Activated CD8-positive, alpha-beta T cell treated with anti-CD3 and anti-CD28 coated beads for 36 hours (primary cell): ENCODE measurements around the gene ADAMTS2. TPM values are rescaled to one million over a fixed set of nuclear protein-coding genes. Genes with fewer than 3 reads are reported as not detected.

ENCODE experiments used
- ATAC-seq: fragments of 200-7000 bp; cut with Tn5 transposase; one replicate; pipeline ENCODE4 v1.10.0; 2021; ENCODE audit warnings: mild to moderate bottlenecking, moderate library complexity
- CTCF ChIA-PET: fragments of 350-600 bp; sonication (Branson Sonifier 250); formaldehyde crosslinking; loops from one replicate; lab custom pipeline; 2021; ENCODE audit warnings: antibody characterized with exemption; lab: Charles Lee
- POLR2A ChIA-PET: fragments of 350-600 bp; sonication (Branson Sonifier 250); formaldehyde crosslinking; loops from one replicate; lab custom pipeline; 2021; ENCODE audit warnings: antibody characterized with exemption; lab: Charles Lee
- DNase-seq: peaks from one replicate; pipeline ENCODE4 v3.0.0-alpha.2; 2020
- H3K27ac Mint-ChIP-seq: one replicate; pipeline ENCODE4 v1.8.0; 2021; ENCODE audit warnings: mild to moderate bottlenecking, mixed read lengths
- H3K27me3 Mint-ChIP-seq: one replicate; pipeline ENCODE4 v1.8.0; 2021; ENCODE audit warnings: mixed read lengths
- H3K36me3 Mint-ChIP-seq: one replicate; pipeline ENCODE4 v1.8.0; 2021; ENCODE audit warnings: low read depth, mixed read lengths
- H3K4me1 Mint-ChIP-seq: one replicate; pipeline ENCODE4 v1.8.0; 2021; ENCODE audit warnings: low read depth, mixed read lengths
- H3K4me3 Mint-ChIP-seq: one replicate; pipeline ENCODE4 v1.8.0; 2021; ENCODE audit warnings: mild to moderate bottlenecking, moderate library complexity, mixed read lengths
- H3K9me3 Mint-ChIP-seq: one replicate; pipeline ENCODE4 v1.8.0; 2021; ENCODE audit warnings: mixed read lengths
- intact Hi-C: fragments of 100-400 bp; cut with micrococcal nuclease; formaldehyde crosslinking; loops from one replicate; pipeline ENCODE4 v1.10.0; 2022
- total RNA-seq, 2 experiments: library from RNA; stranded (reverse); gene quantifications; one replicate each; pipeline ENCODE4 v1.2.3, GENCODE V29; 2021
- TF ChIP-seq, protein P1 (sequence below): fragments of 200-600 bp; IDR thresholded peaks from one replicate; pipeline ENCODE4 v1.8.0; 2022; ENCODE audit warnings: antibody characterized with exemption, mild to moderate bottlenecking

Gene ADAMTS2
- total RNA-seq, 2 experiments from 2014 or later = not detected

DNA sequence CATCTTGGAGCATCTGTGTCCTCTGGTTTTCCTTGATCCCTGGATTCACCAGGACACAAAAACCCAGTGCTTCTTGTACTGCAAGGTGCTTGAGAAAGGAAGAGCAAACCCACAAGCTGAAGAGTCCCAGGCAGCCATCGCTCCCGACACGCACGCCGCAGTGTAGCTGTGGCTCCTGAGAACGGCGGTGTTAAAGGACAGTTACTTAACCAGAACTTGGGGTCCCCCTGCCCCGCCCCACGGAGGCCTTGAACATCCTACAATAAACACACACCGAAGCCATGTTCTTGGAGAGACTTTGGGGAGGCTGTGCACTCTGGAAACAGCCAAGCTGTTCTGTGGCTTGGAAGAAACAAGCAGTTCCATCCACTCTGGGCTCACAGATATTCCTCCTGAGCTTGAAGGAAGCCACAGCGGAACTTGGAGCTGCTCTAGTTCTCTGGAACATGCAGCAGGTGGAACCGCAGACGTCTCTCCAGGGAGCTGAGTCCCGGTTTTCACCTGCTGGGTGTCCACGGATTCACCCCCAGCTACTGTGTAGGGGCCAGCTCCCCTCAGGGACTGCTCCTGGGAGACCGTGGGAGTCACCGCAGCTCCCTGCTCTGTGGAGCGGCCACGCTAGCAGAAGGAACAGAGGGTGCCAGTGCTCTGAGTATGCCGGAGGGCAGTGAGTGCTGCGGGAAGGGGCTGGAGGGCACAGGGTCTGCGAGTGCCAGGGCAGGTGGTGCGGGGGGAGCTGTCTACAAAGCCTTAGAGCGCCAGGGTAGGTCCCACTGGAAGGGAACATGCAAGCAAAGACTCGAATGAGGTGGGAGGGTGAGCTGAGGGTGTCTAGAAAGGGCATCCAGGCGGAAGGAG lies 107.3 kb downstream of the ADAMTS2 start:
- H3K4me3 Mint-ChIP-seq = no peak overlapping the region
- ATAC-seq (no peak), DNase-seq (no peak)
- peaks cover 3% of the 10 kb centered on the region for H3K27me3 Mint-ChIP-seq
- no peaks in the 10 kb centered on the region for H3K36me3 Mint-ChIP-seq
- H3K27ac Mint-ChIP-seq = no peak overlapping the region
- H3K4me1 Mint-ChIP-seq = no peaks in the 10 kb centered on the region
- intact Hi-C loops = no loop called here
- TF ChIP-seq, protein P1, sequence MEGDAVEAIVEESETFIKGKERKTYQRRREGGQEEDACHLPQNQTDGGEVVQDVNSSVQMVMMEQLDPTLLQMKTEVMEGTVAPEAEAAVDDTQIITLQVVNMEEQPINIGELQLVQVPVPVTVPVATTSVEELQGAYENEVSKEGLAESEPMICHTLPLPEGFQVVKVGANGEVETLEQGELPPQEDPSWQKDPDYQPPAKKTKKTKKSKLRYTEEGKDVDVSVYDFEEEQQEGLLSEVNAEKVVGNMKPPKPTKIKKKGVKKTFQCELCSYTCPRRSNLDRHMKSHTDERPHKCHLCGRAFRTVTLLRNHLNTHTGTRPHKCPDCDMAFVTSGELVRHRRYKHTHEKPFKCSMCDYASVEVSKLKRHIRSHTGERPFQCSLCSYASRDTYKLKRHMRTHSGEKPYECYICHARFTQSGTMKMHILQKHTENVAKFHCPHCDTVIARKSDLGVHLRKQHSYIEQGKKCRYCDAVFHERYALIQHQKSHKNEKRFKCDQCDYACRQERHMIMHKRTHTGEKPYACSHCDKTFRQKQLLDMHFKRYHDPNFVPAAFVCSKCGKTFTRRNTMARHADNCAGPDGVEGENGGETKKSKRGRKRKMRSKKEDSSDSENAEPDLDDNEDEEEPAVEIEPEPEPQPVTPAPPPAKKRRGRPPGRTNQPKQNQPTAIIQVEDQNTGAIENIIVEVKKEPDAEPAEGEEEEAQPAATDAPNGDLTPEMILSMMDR = no peak
- CTCF ChIA-PET = no interaction called here
- POLR2A ChIA-PET = interaction anchor here (0.6 to 0.8 kb wide), 2 partner anchors 25 to 897 kb away, joined by 3 read pairs; no protein-coding TSS in a partner anchor
- no peaks in the 10 kb centered on the region for H3K9me3 Mint-ChIP-seq

DNA sequence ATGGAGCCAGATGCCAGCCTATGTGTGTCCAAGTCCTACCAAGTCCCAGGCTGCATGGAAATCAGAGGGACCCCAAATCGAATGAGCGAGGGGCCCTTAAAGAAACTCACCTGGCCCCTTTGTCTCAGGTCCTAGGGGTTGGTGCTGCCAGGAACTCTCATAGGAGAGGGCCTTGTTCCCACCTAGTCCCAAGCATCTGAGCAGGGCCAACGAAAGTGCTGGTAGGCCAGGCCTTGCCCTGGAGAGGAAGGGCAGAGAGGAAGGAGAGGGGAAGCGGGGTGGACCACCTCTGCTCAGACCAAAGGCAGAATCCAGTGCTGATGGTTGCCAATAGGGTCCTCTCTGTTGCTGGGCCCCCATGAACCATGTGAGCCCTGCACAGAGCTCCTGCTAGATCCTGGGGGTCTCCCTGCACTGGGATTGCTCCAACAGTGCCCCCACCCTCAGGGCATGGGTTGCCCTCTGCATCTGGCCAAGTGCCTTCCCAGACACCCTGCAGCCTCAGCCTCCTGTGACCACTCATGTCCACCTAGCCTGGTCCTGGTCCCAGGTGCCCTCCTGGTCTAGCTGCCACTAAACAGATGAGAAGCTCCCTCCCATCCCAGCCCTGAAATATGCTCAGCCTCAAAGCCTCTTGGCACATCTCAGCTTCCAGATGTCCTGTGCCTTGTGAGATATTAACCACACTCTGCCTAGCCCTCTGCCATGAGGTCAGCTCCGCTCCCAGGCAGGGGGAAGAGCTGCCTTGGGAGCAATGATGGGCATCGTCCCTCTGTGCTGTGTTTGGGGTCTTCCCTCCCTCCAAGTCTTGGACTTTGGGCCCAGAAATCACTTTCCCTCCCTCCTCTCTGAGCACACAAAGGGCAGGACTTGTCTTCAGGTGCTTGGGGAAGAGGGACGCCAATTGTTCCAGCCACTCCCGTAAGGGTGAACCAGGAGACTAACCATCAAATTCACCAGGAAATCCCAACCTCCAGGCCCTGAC lies 109.6 kb downstream of the ADAMTS2 start:
- Mint-ChIP-seq H3K4me3 (no peak overlapping the region), H3K4me1 (no peaks in the 10 kb centered on the region), H3K27me3 (peaks cover 3% of the 10 kb centered on the region), H3K36me3 (no peaks in the 10 kb centered on the region), H3K9me3 (no peaks in the 10 kb centered on the region), H3K27ac (no peak overlapping the region)
- CTCF ChIA-PET = interaction anchor here (2.0 kb wide), 1 partner anchor 258 kb away, joined by 4 read pairs; no protein-coding TSS in a partner anchor
- DNase-seq (no peak), ATAC-seq (no peak)
- POLR2A ChIA-PET = no interaction called here
- intact Hi-C loops = no loop called here
- TF ChIP-seq, protein P1 = no peak

GRCh38 chr5:179234563-179235135 lies 110.6 kb downstream of the ADAMTS2 start:
- intact Hi-C loops = no loop called here
- TF ChIP-seq, protein P1 = no peak
- no peaks in the 10 kb centered on the region for H3K9me3 Mint-ChIP-seq
- ATAC-seq = no peak
- H3K27me3 Mint-ChIP-seq = peaks cover 3% of the 10 kb centered on the region
- H3K27ac Mint-ChIP-seq = no peak overlapping the region
- CTCF ChIA-PET = interaction anchor here (2.0 kb wide), 1 partner anchor 259 kb away, joined by 4 read pairs; no protein-coding TSS in a partner anchor
- POLR2A ChIA-PET = no interaction called here
- DNase-seq = no peak
- no peaks in the 10 kb centered on the region for H3K36me3 Mint-ChIP-seq
- no peak overlapping the region for H3K4me3 Mint-ChIP-seq
- no peaks in the 10 kb centered on the region for H3K4me1 Mint-ChIP-seq

DNA sequence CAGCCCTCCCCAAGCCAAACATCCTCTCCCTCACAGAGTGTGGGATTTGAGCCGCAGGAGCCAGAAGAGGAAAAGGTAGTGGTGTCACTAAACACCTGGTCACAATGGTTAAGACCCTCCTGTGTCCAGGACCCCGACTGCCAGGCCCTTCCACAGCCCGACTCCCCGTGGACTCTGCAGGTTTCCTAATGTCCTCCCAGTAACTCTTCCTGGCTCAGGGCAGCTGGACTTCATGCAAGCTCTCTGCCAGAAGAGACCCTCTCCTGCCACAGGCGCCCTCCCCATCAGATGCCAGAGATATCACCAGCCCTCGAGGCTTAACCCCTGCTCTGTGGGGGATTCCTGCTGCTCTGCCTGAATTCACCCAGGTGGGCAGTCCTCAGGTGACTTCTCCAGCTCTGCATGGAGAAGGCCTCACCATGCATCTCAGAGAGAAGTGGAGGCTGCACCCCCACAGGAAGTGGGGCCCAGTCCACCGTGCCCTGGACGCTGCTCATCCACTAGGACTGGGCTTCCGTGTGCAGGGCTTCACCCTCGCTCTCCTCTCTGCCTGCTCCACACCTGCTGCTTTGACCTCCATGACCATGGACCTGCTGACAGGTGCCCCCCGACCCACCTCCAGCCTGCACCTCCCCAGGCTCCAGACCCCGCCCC lies 111.2 kb downstream of the ADAMTS2 start:
- intact Hi-C loops = no loop called here
- CTCF ChIA-PET = interaction anchor here (2.0 kb wide), 1 partner anchor 260 kb away, joined by 4 read pairs; no protein-coding TSS in a partner anchor
- no peak overlapping the region for H3K4me3 Mint-ChIP-seq
- H3K36me3 Mint-ChIP-seq = no peaks in the 10 kb centered on the region
- no peak for DNase-seq
- H3K27ac Mint-ChIP-seq = no peak overlapping the region
- no peaks in the 10 kb centered on the region for H3K9me3 Mint-ChIP-seq
- no peak for ATAC-seq
- POLR2A ChIA-PET = no interaction called here
- H3K4me1 Mint-ChIP-seq = no peaks in the 10 kb centered on the region
- H3K27me3 Mint-ChIP-seq = peaks cover 3% of the 10 kb centered on the region
- TF ChIP-seq, protein P1 = no peak
